ENCODE data around the gene DHRS2.
"Not testable (repeated sequence)": the region's sequence is repeated elsewhere in the genome, so short reads cannot be mapped to it uniquely, and the experiment has no call there.

The DHRS2 gene

DNA sequence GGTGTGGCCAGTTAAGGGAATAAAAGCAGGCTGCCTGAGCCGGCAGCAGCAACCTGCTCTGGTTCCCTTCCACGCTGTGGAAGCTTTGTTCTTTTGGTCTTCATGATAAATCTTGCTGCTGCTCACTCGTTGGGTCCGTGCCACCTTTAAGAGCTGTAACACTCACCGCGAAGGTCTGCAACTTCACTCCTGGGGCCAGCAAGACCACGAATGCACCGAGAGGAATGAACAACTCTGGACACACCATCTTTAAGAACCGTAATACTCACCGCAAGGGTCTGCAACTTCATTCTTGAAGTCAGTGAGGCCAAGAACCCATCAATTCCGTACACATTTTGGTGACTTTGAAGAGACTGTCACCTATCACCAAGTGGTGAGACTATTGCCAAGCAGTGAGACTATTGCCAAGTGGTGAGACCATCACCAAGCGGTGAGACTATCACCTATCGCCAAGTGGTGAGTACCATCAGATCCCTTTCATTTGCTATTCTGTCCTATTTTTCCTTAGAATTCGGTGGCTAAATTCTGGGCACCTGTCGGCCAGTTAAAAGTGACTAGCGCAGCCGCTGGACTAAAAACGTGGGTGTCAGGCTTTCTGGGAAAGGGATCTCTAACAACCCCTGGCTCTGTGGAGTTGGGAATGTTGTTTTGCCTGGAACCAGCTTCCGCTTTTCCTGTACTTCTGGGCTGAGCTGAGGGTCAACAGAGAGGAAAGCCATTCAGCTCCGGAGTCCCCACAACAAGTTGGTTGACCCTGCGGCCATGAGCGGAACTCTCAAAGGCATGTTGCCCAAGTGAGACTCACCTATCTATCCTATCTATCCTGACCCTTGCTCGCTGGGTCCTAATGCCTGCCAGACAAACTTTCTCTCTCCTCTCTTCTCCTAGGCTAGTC lies at the start of gene DHRS2:
Gene DHRS2, plus strand, starts transcription at position 48 of the 895 bp plus-strand sequence. CDS start 2,501 bp downstream, outside the sequence.
- TF ChIP-seq CTCF (IDR thresholded peaks at IDR 0.05; ENCODE audit: insufficient read depth, low read depth, low read length, missing control alignments): no peak
- no peak for DNase-seq (ENCODE audit: low read depth)
- no peak within 1 kb of the TSS for H3K4me3 ChIP-seq (ENCODE audit: low read length)

- DNase-seq (ENCODE audit: low read depth): peak; percentile 81
- no peak overlapping the region for H3K4me3 ChIP-seq (ENCODE audit: low read length)
- peak; percentile 75 for TF ChIP-seq CTCF (IDR thresholded peaks at IDR 0.05; ENCODE audit: insufficient read depth, low read depth, low read length, missing control alignments)
These were observed 47.1 kb upstream of the DHRS2 start for GRCh38 chr14:23588884-23589598.

- no peak for TF ChIP-seq CTCF (IDR thresholded peaks at IDR 0.05; ENCODE audit: insufficient read depth, low read depth, low read length, missing control alignments)
- no peak overlapping the region for H3K4me3 ChIP-seq (ENCODE audit: low read length)
- DNase-seq (ENCODE audit: low read depth): no peak
These were observed 46.6 kb upstream of the DHRS2 start for GRCh38 chr14:23589606-23590005.

- no peak for DNase-seq (ENCODE audit: low read depth)
- no peak overlapping the region for H3K4me3 ChIP-seq (ENCODE audit: low read length)
- TF ChIP-seq CTCF (IDR thresholded peaks at IDR 0.05; ENCODE audit: insufficient read depth, low read depth, low read length, missing control alignments): no peak
These were observed 46.0 kb upstream of the DHRS2 start for GRCh38 chr14:23590198-23590597.

DNA sequence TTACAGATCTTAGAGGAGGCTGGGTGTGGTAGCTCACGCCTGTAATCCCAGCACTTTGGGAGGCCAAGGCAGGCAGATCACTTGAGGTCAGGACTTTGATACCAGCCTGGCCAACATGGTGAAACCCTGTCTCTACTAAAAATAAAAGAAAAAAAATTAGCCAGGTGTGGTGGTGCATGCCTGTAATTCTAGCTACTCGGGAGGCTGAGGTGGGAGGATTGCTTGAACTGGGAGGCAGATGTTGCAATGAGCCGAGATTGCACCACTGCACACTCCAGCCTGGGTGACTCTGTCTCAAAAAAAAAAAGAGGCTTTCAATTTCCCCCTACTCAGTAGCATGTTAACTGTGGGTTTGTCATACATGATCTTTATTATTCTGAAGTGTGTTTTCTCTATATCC lies 42.0 kb upstream of the DHRS2 start:
- not testable (repeated sequence) for DNase-seq (ENCODE audit: low read depth); H3K4me3 ChIP-seq (ENCODE audit: low read length)

GRCh38 chr14:23600322-23600707 lies 35.8 kb upstream of the DHRS2 start:
- no peak for DNase-seq (ENCODE audit: low read depth)
- H3K4me3 ChIP-seq (ENCODE audit: low read length): no peak overlapping the region
- no peak for TF ChIP-seq CTCF (IDR thresholded peaks at IDR 0.05; ENCODE audit: insufficient read depth, low read depth, low read length, missing control alignments)

DNA sequence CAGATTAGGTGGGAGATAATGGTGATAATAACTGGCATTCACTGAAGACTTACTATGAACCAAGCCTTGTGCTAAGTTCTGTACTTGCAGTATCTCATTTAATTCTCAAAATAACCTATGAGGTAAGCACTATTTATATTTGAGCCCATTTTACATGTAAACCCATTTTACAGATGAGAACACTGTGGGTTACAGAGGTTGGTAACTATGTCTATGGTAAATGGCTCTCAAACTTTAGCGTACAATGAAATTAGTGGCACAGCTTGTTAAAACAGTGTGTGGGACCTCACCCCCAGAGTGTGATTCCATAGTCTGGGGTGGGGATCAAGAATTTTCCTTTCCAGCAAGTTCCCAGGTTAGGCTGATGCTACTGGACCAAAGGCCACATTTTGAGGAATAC lies 35.4 kb upstream of the DHRS2 start:
- no peak for TF ChIP-seq CTCF (IDR thresholded peaks at IDR 0.05; ENCODE audit: insufficient read depth, low read depth, low read length, missing control alignments)
- no peak overlapping the region for H3K4me3 ChIP-seq (ENCODE audit: low read length)
- no peak for DNase-seq (ENCODE audit: low read depth)

Data from epithelial cell of esophagus (primary cell).